ENCODE data around the gene MFAP3L.

The MFAP3L gene

DNA sequence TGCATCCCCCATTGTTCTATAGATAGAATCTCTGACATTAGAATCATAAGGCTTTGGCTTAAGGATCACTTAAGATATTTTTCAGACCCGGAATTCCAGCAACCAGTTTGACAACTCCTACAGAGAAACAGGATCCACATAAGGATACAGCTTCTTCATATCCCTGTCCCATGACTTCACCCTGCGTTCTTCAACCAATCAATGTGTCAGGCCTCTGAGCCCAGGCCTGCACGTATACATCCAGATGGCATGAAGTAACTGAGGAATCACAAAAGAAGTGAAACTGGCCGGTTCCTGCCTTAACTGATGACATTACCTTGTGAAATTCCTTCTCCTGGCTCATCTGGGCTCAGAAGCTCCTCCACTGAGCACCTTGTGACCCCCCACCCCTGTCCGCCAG is 85.1 kb downstream of the MFAP3L start:
- no peak for DNase-seq (ENCODE audit: low read depth)

DNA sequence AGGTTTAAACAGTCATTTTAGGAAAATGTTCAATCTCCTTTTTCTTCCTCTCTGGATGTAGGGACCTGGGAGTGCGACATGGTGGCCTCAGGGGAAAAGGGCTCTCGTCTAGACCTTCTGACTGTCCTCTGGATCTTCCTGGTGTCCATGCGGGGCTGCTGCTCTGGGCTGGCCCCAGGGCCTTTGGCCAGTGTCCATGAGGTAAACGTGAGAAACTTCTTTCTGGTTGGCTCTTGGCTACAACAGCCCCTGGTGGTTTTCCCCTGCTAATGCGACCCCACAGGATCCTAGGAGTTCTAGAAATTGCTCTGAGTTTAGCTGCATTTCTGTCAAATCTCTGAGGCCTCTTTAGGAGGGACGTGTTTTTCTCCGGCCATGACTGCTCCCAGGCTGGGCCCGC is 85.7 kb downstream of the MFAP3L start:
- DNase-seq (ENCODE audit: low read depth) = no peak

Data from amniotic epithelial cell (primary cell).